ENCODE measurements around the gene VGF. TPM values are rescaled to one million over a fixed set of nuclear protein-coding genes. Genes with fewer than 3 reads are reported as not detected.

Gene VGF
- total RNA-seq, 1 experiment from 2014 or later: 1.2 TPM

GRCh38 chr7:101186844-101187428 lies 21.6 kb upstream of the VGF start:
- ChIA-PET CTCF (interaction anchor here (0.6 to 0.7 kb wide), 3 partner anchors 19 to 1034 kb away, joined by 4 to 5 read pairs (median 4); no protein-coding TSS in a partner anchor), POLR2A (interaction anchor here (0.6 kb wide), 1 partner anchor 25 kb away, joined by 3 read pairs; no protein-coding TSS in a partner anchor)
- intact Hi-C loops (cut with micrococcal nuclease; ENCODE audit: unreplicated experiment): no loop called here

GRCh38 chr7:101186194-101186593 lies 20.8 kb upstream of the VGF start:
- no peak overlapping the region for H3K27ac Mint-ChIP-seq (ENCODE audit: unreplicated experiment)
- no peaks in the 10 kb centered on the region for H3K27me3 Mint-ChIP-seq (ENCODE audit: insufficient read depth, unreplicated experiment)
- peaks cover 10% of the 10 kb centered on the region for H3K4me1 Mint-ChIP-seq (ENCODE audit: low read depth, unreplicated experiment)
- Histone ChIP-seq H3K9me3 (no peaks in the 10 kb centered on the region), H3K27me3 (replicated peaks; ENCODE audit: control insufficient read depth, insufficient read depth, low read length) (no peaks in the 10 kb centered on the region), H3K4me1 (peaks cover 10% of the 10 kb centered on the region; the same call in 1 of the 2 replicates), H3K36me3 (ENCODE audit: control insufficient read depth, insufficient read depth, low read length) (no peaks in the 10 kb centered on the region), H3K4me3 (ENCODE audit: low read depth, low read length) (no peak overlapping the region)
- CTCF ChIA-PET: interaction anchor here (0.6 to 0.7 kb wide), 3 partner anchors 19 to 1035 kb away, joined by 4 to 5 read pairs (median 4); no protein-coding TSS in a partner anchor
- no peaks in the 10 kb centered on the region for H3K9me3 Mint-ChIP-seq (ENCODE audit: unreplicated experiment)
- peaks cover 9% of the 10 kb centered on the region for H3K36me3 Mint-ChIP-seq (ENCODE audit: insufficient read depth, unreplicated experiment)
- intact Hi-C loops (cut with micrococcal nuclease; ENCODE audit: unreplicated experiment): no loop called here
- H3K4me3 Mint-ChIP-seq (ENCODE audit: unreplicated experiment): no peak overlapping the region
- no TSS peak for BruUV-seq (replicated peaks)
- POLR2A ChIA-PET: interaction anchor here (0.6 kb wide), 1 partner anchor 26 kb away, joined by 3 read pairs; no protein-coding TSS in a partner anchor
- TF ChIP-seq CTCF (IDR thresholded peaks at IDR 0.05; ENCODE audit: insufficient read depth in 1 of 2, low read depth in 1 of 2, low read length in 1 of 2, severe bottlenecking in 1 of 2, unreplicated experiment in 1 of 2): no peak
- DNase-seq: no peak

More at GRCh38 chr7:101186844-101187428, 21.6 kb upstream of the VGF start:
- TF ChIP-seq CTCF (IDR thresholded peaks at IDR 0.05; ENCODE audit: insufficient read depth in 1 of 2, low read depth in 1 of 2, low read length in 1 of 2, severe bottlenecking in 1 of 2, unreplicated experiment in 1 of 2): no peak
- peaks cover 10% of the 10 kb centered on the region for H3K4me1 Mint-ChIP-seq (ENCODE audit: low read depth, unreplicated experiment)
- Histone ChIP-seq H3K36me3 (ENCODE audit: control insufficient read depth, insufficient read depth, low read length) (no peaks in the 10 kb centered on the region), H3K27me3 (replicated peaks; ENCODE audit: control insufficient read depth, insufficient read depth, low read length) (no peaks in the 10 kb centered on the region), H3K4me3 (ENCODE audit: low read depth, low read length) (no peak overlapping the region), H3K4me1 (peaks cover 9% of the 10 kb centered on the region; the same call in 1 of the 2 replicates), H3K9me3 (no peaks in the 10 kb centered on the region)
- no peak overlapping the region for H3K27ac Mint-ChIP-seq (ENCODE audit: unreplicated experiment)
- H3K9me3 Mint-ChIP-seq (ENCODE audit: unreplicated experiment): no peaks in the 10 kb centered on the region
- no TSS peak for BruUV-seq (replicated peaks)
- no peak overlapping the region for H3K4me3 Mint-ChIP-seq (ENCODE audit: unreplicated experiment)
- no peak for DNase-seq
- no peaks in the 10 kb centered on the region for H3K27me3 Mint-ChIP-seq (ENCODE audit: insufficient read depth, unreplicated experiment)
- peaks cover 9% of the 10 kb centered on the region for H3K36me3 Mint-ChIP-seq (ENCODE audit: insufficient read depth, unreplicated experiment)

- Histone ChIP-seq H3K27me3 (replicated peaks; ENCODE audit: control insufficient read depth, insufficient read depth, low read length) (no peaks in the 10 kb centered on the region), H3K36me3 (ENCODE audit: control insufficient read depth, insufficient read depth, low read length) (no peaks in the 10 kb centered on the region), H3K4me1 (peaks cover 10% of the 10 kb centered on the region), H3K4me3 (ENCODE audit: low read depth, low read length) (no peak overlapping the region), H3K9me3 (no peaks in the 10 kb centered on the region)
- DNase-seq: no peak
- POLR2A ChIA-PET: no interaction called here
- Mint-ChIP-seq H3K36me3 (ENCODE audit: insufficient read depth, unreplicated experiment) (peaks cover 9% of the 10 kb centered on the region), H3K27ac (ENCODE audit: unreplicated experiment) (no peak overlapping the region), H3K4me1 (ENCODE audit: low read depth, unreplicated experiment) (peaks cover 10% of the 10 kb centered on the region), H3K27me3 (ENCODE audit: insufficient read depth, unreplicated experiment) (peaks cover 5% of the 10 kb centered on the region), H3K4me3 (ENCODE audit: unreplicated experiment) (no peak overlapping the region), H3K9me3 (ENCODE audit: unreplicated experiment) (no peaks in the 10 kb centered on the region)
- no peak for TF ChIP-seq CTCF (IDR thresholded peaks at IDR 0.05; ENCODE audit: insufficient read depth in 1 of 2, low read depth in 1 of 2, low read length in 1 of 2, severe bottlenecking in 1 of 2, unreplicated experiment in 1 of 2)
- CTCF ChIA-PET: interaction anchor here (0.6 to 1.0 kb wide), 2 partner anchors 41 to 43 kb away, joined by 3 to 5 read pairs; no protein-coding TSS in a partner anchor
- intact Hi-C loops (cut with micrococcal nuclease; ENCODE audit: unreplicated experiment): no loop called here
- no TSS peak for BruUV-seq (replicated peaks)
Observed at GRCh38 chr7:101185258-101185839, 20.0 kb upstream of the VGF start.

Data from Caco-2 (cell line).